ENCODE results near the gene ZG16.

ZG16 gene

GRCh38 chr16:29810699-29811169, 32.7 kb downstream of the ZG16 start:
- DNase-seq, result no peak

- peak; percentile 42 for DNase-seq
Measured at GRCh38 chr16:29811170-29811895, 33.3 kb downstream of the ZG16 start.

GRCh38 chr16:29811896-29812665, 34.0 kb downstream of the ZG16 start, which contains the start of gene PRRT2:
TSS of gene PRRT2 (plus strand) at chr16:29812193. CDS start at chr16:29813055, 862 bp downstream.
- DNase-seq, result no peak

- DNase-seq, result no peak
Measured at GRCh38 chr16:29812754-29813643, 34.9 kb downstream of the ZG16 start.

- DNase-seq, result no peak
Measured at GRCh38 chr16:29813644-29814562, 35.8 kb downstream of the ZG16 start.

GRCh38 chr16:29814592-29814991, 36.5 kb downstream of the ZG16 start:
- DNase-seq, result no peak

- DNase-seq, result no peak
Measured at GRCh38 chr16:29815032-29815721, 37.1 kb downstream of the ZG16 start.

- DNase-seq, result peak; percentile 93
Measured at GRCh38 chr16:29815793-29816693, 38.0 kb downstream of the ZG16 start, which contains the start of gene PAGR1. TSS of gene PAGR1 (plus strand) at chr16:29816152. CDS start at chr16:29816526, 374 bp downstream.

- peak; percentile 28 for DNase-seq
Measured at GRCh38 chr16:29816694-29817441, 38.8 kb downstream of the ZG16 start.

- no peak for DNase-seq
Measured at GRCh38 chr16:29818082-29818481, 40.0 kb downstream of the ZG16 start.

- DNase-seq, result no peak
Measured at GRCh38 chr16:29819506-29819905, 41.5 kb downstream of the ZG16 start.

GRCh38 chr16:29820271-29820701, 42.2 kb downstream of the ZG16 start, which contains the start of gene MVP:
TSS of gene MVP (plus strand) at chr16:29820462. CDS start at chr16:29830550, 10,088 bp downstream.
- no peak for DNase-seq

GRCh38 chr16:29820730-29821642, 42.9 kb downstream of the ZG16 start:
- DNase-seq, result no peak

GRCh38 chr16:29821643-29822115, 43.6 kb downstream of the ZG16 start:
- DNase-seq, result no peak

GRCh38 chr16:29824589-29825144, 46.6 kb downstream of the ZG16 start:
- no peak for DNase-seq

GRCh38 chr16:29825145-29826044, 47.3 kb downstream of the ZG16 start:
- no peak for DNase-seq

All from NCI-H2029 treated with DMSO at 0.1 percent for 48 hours (cell line).